Subcutaneous abdominal adipose tissue (tissue), 5 donors: ENCODE results near the gene PTPN20.

Experiments used
- H3K27ac ChIP-seq: one replicate; pipeline ENCODE4 v1.7.0; 2013; ENCODE audit warnings: low read depth, mild to moderate bottlenecking, inconsistent platforms, low read length, moderate library complexity
- H3K27me3 ChIP-seq, 5 donors: one replicate each; pipeline ENCODE4 v1.7.0; 2013; ENCODE audit warnings: low read length in 5 of 5, inconsistent platforms in 1 of 5; ENCODE audit not compliant: control insufficient read depth in 5 of 5, insufficient read depth in 4 of 5
- H3K36me3 ChIP-seq, 5 donors: one replicate each; pipeline ENCODE4 v1.7.0; 2013; ENCODE audit warnings: low read length in 5 of 5; ENCODE audit not compliant: control insufficient read depth in 5 of 5, insufficient read depth in 5 of 5
- H3K4me1 ChIP-seq, 5 donors: one replicate each; pipeline ENCODE4 v1.7.0; 2013; ENCODE audit warnings: low read length in 5 of 5, mild to moderate bottlenecking in 3 of 5, moderate library complexity in 1 of 5; ENCODE audit not compliant: control insufficient read depth in 5 of 5, insufficient read depth in 5 of 5
- H3K4me3 ChIP-seq, 5 donors: one replicate each; pipeline ENCODE4 v1.7.0; 2013; ENCODE audit warnings: low read length in 5 of 5, low read depth in 1 of 5
- H3K9ac ChIP-seq, 5 donors: one replicate each; pipeline ENCODE4 v1.7.0; 2013; ENCODE audit warnings: low read length in 5 of 5, mild to moderate bottlenecking in 4 of 5, moderate library complexity in 3 of 5
- H3K9me3 ChIP-seq, 5 donors: one replicate each; pipeline ENCODE4 v1.7.0; 2013; ENCODE audit warnings: low read length in 5 of 5; ENCODE audit not compliant: control insufficient read depth in 5 of 5
- donor health status: healthy.
- donor health status: healthy.
- donor health status: healthy.
- donor health status: healthy.
- donor health status: healthy.

PTPN20 gene

DNA sequence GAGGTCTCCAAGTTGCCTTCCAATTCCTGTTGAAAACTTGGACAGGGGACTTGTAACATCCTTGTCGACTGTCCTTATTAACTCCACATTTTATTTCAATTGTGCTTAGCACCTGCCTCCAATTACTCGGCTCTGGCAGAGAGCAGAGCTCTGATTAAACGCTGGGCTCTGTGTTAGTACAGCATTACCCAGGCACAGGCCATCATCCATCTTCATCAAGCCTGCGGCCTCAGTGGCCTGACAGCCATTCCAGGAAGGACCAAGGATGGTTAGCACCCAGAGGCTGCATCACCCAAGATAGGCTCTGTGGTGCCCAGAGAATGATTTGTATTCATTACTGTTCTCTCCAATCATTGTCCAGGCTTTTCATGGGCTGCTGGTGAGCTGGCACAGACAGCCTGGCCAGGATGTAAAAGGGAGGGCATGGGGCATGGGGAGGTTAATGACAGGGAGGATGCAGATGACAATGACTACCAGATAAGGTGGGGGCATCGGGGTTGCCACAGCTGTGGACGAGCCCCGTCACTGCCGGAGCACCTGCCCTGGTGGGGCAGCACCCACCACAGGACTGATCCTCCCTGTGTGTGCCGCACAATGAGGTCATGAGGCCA, 123.3 kb downstream of the PTPN20 start:
- Histone ChIP-seq H3K27ac (no peak overlapping the region), H3K9me3 (no peaks in the 10 kb centered on the region), H3K4me1 (peaks cover 4 to 19% (median 14%) of the 10 kb centered on the region in 5 donors), H3K4me3 (no peak overlapping the region), H3K27me3 (peaks cover 0 to 7% (median 0%) of the 10 kb centered on the region in 5 donors), H3K36me3 (no peaks in the 10 kb centered on the region), H3K9ac (no peak overlapping the region)

DNA sequence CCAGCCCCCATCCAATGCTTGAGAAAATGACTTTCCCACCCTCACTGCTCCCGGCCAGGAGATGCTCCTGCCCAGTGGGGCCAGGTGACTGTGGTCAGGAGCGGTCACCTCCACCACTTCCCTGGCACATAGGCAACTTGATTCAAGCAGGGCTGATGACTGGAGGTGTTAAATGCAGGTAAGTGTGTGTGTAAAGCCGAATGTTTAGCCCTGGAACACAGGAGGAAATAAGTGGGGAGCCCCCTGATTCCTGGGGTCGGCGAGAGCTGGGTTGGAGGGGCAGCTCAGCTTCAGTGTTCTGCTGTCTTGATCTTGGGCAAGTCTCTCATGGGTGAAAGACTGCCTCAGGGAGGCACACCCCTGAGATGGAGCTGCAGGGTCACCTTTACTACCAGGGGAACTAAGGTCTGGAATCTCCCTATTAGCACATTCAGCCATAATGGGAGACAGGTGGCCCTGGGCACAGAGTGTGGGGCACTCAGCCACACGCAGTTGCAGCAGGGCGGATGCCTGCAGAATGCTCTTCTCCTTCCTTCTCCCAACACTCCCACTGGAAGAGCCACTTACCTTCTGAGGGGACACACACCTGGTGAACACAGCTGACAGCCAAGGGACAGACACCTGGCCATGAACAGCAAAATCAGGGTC, 124.1 kb downstream of the PTPN20 start:
- no peak overlapping the region for H3K9ac ChIP-seq
- H3K27ac ChIP-seq = no peak overlapping the region
- no peak overlapping the region for H3K4me3 ChIP-seq
- peaks cover 3 to 14% (median 11%) of the 10 kb centered on the region in 5 donors for H3K4me1 ChIP-seq
- H3K9me3 ChIP-seq = no peaks in the 10 kb centered on the region
- H3K27me3 ChIP-seq = peaks cover 0 to 7% (median 0%) of the 10 kb centered on the region in 5 donors
- H3K36me3 ChIP-seq = no peaks in the 10 kb centered on the region

- H3K27ac ChIP-seq = no peak overlapping the region
- no peaks in the 10 kb centered on the region for H3K9me3 ChIP-seq
- peaks cover 0 to 14% (median 6%) of the 10 kb centered on the region in 5 donors for H3K4me1 ChIP-seq
- H3K9ac ChIP-seq = no peak overlapping the region
- no peak overlapping the region for H3K4me3 ChIP-seq
- H3K27me3 ChIP-seq = peaks cover 0 to 7% (median 0%) of the 10 kb centered on the region in 5 donors
- H3K36me3 ChIP-seq = no peaks in the 10 kb centered on the region
Observed at GRCh38 chr10:47035819-47036337, 124.7 kb downstream of the PTPN20 start.

- H3K9ac ChIP-seq = no peak overlapping the region
- peaks cover 0 to 7% (median 0%) of the 10 kb centered on the region in 5 donors for H3K27me3 ChIP-seq
- H3K4me1 ChIP-seq = peaks cover 0 to 8% (median 0%) of the 10 kb centered on the region in 5 donors
- no peak overlapping the region for H3K4me3 ChIP-seq
- no peak overlapping the region for H3K27ac ChIP-seq
- H3K36me3 ChIP-seq = no peaks in the 10 kb centered on the region
- H3K9me3 ChIP-seq = no peaks in the 10 kb centered on the region
Observed at GRCh38 chr10:47036771-47037170, 125.5 kb downstream of the PTPN20 start.

- Histone ChIP-seq H3K36me3 (no peaks in the 10 kb centered on the region), H3K27ac (no peak overlapping the region), H3K4me3 (no peak overlapping the region), H3K9ac (no peak overlapping the region), H3K27me3 (peaks cover 0 to 7% (median 0%) of the 10 kb centered on the region in 5 donors), H3K4me1 (peaks cover 0 to 8% (median 0%) of the 10 kb centered on the region in 5 donors), H3K9me3 (no peaks in the 10 kb centered on the region)
Observed at GRCh38 chr10:47037654-47038425, 126.6 kb downstream of the PTPN20 start.

DNA sequence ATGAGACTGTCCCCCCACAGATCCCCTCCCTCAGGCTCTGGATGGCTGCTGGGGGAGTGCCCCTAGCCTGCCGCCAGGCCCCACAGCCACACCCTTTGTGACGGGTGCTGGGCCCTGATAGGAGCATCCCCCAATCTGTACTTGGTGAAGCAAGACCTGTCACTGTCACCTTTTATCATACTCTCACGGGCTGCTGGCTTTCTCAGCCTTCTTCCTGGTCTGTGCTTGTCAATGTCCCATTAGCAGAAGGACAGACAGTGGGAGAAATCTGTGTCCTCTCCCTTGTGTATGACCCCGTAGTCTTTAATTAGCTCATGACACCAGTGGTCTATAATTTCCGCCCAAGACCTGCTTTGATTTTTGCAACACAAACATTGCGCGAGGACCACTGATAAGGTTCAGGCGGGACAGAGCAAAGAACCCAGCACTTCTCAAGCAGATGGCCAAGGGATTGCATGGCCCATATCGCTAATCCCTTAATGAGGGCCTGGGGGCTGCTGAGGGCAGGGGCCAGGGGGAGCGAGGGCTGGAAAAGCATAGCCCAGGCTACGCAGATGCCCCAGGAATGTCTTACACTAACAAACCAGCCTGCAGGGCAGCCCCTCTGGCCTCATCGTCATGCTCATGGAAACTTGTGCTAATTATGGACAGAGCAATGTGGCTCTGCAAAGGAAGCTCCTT, 127.8 kb downstream of the PTPN20 start:
- no peak overlapping the region for H3K9ac ChIP-seq
- peaks cover 0 to 7% (median 0%) of the 10 kb centered on the region in 5 donors for H3K27me3 ChIP-seq
- no peaks in the 10 kb centered on the region for H3K9me3 ChIP-seq
- H3K36me3 ChIP-seq = no peaks in the 10 kb centered on the region
- peaks cover 0 to 1% (median 0%) of the 10 kb centered on the region in 5 donors for H3K4me1 ChIP-seq
- H3K4me3 ChIP-seq = no peak overlapping the region
- H3K27ac ChIP-seq = no peak overlapping the region

- no peaks in the 10 kb centered on the region for H3K9me3 ChIP-seq
- peaks cover 0 to 7% (median 0%) of the 10 kb centered on the region in 5 donors for H3K27me3 ChIP-seq
- H3K9ac ChIP-seq = no peak overlapping the region
- peaks cover 0 to 1% (median 0%) of the 10 kb centered on the region in 5 donors for H3K4me1 ChIP-seq
- no peak overlapping the region for H3K27ac ChIP-seq
- no peak overlapping the region for H3K4me3 ChIP-seq
- no peaks in the 10 kb centered on the region for H3K36me3 ChIP-seq
Observed at GRCh38 chr10:47039562-47039913, 128.3 kb downstream of the PTPN20 start.

DNA sequence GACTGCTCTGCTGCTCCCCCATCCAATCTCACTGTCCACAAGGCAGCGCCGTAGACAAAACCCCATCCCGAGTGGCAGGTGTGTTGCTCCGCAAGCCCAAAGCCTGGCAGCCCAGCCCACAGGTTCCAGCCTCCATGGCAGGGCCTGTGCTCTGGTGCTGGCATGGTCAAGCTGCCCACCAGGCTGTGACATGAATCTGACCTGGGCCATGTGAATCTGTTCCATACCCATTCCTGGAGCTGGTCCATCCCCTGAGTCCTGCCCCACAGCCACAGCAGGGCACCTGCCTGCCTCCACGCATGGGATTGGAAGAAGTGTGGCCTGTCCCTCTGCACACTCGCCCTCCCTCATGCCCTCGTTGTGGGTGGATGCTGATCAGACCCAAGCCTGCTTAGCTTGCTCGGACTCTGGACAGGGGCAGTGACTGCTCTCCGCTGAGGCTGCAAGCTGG, 128.8 kb downstream of the PTPN20 start:
- Histone ChIP-seq H3K4me1 (peaks cover 0 to 1% (median 0%) of the 10 kb centered on the region in 5 donors), H3K4me3 (no peak overlapping the region), H3K9me3 (no peaks in the 10 kb centered on the region), H3K36me3 (no peaks in the 10 kb centered on the region), H3K27me3 (peaks cover 0 to 7% (median 0%) of the 10 kb centered on the region in 5 donors), H3K27ac (no peak overlapping the region), H3K9ac (no peak overlapping the region)

DNA sequence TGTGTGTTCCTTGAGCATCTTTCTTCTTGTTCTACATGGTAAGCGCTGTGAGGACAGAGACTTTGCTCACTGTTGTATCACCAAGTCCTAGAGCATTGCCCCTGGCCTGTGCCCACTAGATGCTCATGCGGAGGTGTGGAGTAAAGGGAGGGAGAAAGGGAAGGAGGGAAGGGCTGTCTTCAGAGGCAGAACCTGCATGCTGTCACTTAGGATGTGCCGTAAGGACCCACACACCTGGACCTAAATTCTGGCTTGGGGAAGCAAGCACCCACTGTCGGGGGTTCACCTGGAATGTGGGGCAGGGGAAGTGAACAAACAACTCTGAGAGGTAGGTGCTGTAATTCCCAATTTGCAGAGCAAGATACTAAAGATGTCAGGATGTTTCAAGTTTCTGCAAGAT, 129.5 kb downstream of the PTPN20 start:
- no peak overlapping the region for H3K4me3 ChIP-seq
- no peaks in the 10 kb centered on the region for H3K9me3 ChIP-seq
- no peaks in the 10 kb centered on the region for H3K36me3 ChIP-seq
- H3K27me3 ChIP-seq = peaks cover 0 to 2% (median 0%) of the 10 kb centered on the region in 5 donors
- no peak overlapping the region for H3K9ac ChIP-seq
- H3K4me1 ChIP-seq = peaks cover 0 to 1% (median 0%) of the 10 kb centered on the region in 5 donors
- H3K27ac ChIP-seq = no peak overlapping the region
